Endothelial cell of umbilical vein (primary cell): ENCODE results near the gene NR6A1. TPM values are rescaled to one million over a fixed set of nuclear protein-coding genes. Genes with fewer than 3 reads are reported as not detected.

ENCODE experiments used
- BruUV-seq: library from RNA; stranded (reverse); fragments of 400-500 nt; replicated peaks from 2 replicates; lab custom pipeline; 2021; lab: Mats Ljungman, UMichigan
- CTCF ChIA-PET: fragments of 300-600, 350-600 bp; sonication (Branson Sonifier 250); formaldehyde crosslinking; loops from one replicate; lab custom pipeline; 2021; ENCODE audit warnings: antibody characterized with exemption, inconsistent platforms; lab: Charles Lee
- POLR2A ChIA-PET: fragments of 300-600, 350-600 bp; sonication (Branson Sonifier 250); formaldehyde crosslinking; loops from one replicate; lab custom pipeline; 2021; ENCODE audit warnings: antibody characterized with exemption, inconsistent platforms; lab: Charles Lee
- DNase-seq: peaks from one replicate; pipeline ENCODE4 v3.0.0-alpha.2; 2011; ENCODE audit warnings: low read depth, low spot score
- FAIRE-seq: peaks from 2 replicates; lab custom pipeline; 2011; peaks lifted over from hg19 to GRCh38; lab: Jason Lieb, UNC
- H2AFZ ChIP-seq: 2 replicates; pipeline ENCODE4 v1.6.0; 2012; ENCODE audit warnings: low read depth, low read length, control low read depth, inconsistent platforms
- H3K27ac ChIP-seq: 2 replicates; pipeline ENCODE4 v1.5.1; 2011; ENCODE audit warnings: low read depth, mild to moderate bottlenecking, control low read depth, low read length, moderate library complexity; ENCODE audit not compliant: insufficient read depth
- H3K27me3 ChIP-seq, 2 experiments: 2 replicates each; pipeline versions ENCODE4 v1.6.0 to v1.6.1; 2011; ENCODE audit warnings: low read length in 2 of 2, mixed read lengths in 1 of 2; ENCODE audit not compliant: control insufficient read depth in 2 of 2, insufficient read depth in 2 of 2
- H3K36me3 ChIP-seq, 2 experiments: 2 replicates in 1 of 2; 3 replicates in 1 of 2; pipeline ENCODE4 v1.5.1; 2011; ENCODE audit warnings: low read length in 2 of 2, mild to moderate bottlenecking in 1 of 2, moderate library complexity in 1 of 2; ENCODE audit not compliant: control insufficient read depth in 2 of 2, insufficient read depth in 2 of 2; ENCODE audit errors: extremely low read depth in 1 of 2
- H3K4me1 ChIP-seq: 3 replicates; pipeline ENCODE4 v1.5.1; 2011; ENCODE audit warnings: mild to moderate bottlenecking, low read length; ENCODE audit not compliant: control insufficient read depth, insufficient read depth; ENCODE audit errors: extremely low read depth
- H3K4me2 ChIP-seq: 2 replicates; pipeline ENCODE4 v1.6.1; 2011; ENCODE audit warnings: low read length, control low read depth, mixed read lengths; ENCODE audit not compliant: insufficient read depth
- H3K4me3 ChIP-seq, 3 experiments: fragments of 200-600 bp in 1 of 3; sonication (generic), shearing (Covaris generic) in 1 of 3; replicated peaks in 1 of 3; 2 replicates each; pipeline ENCODE4 v1.5.1; 2011 to 2016; ENCODE audit warnings: control low read depth in 3 of 3, low read length in 3 of 3, mild to moderate bottlenecking in 2 of 3, inconsistent platforms in 1 of 3, low read depth in 1 of 3, moderate library complexity in 1 of 3; ENCODE audit not compliant: insufficient read depth in 1 of 3
- H3K79me2 ChIP-seq: 2 replicates; pipeline ENCODE4 v1.6.0; 2012; ENCODE audit warnings: low read length, inconsistent platforms; ENCODE audit not compliant: control insufficient read depth, insufficient read depth
- H3K9ac ChIP-seq: replicated peaks from 2 replicates; pipeline ENCODE3; 2011; ENCODE audit warnings: low read length, control low read depth; ENCODE audit not compliant: insufficient read depth; ENCODE audit errors: extremely low read depth
- H3K9me1 ChIP-seq: replicated peaks from 3 replicates; pipeline ENCODE4 v1.6.0; 2011; ENCODE audit warnings: mild to moderate bottlenecking, low read length; ENCODE audit not compliant: control insufficient read depth, insufficient read depth; ENCODE audit errors: extremely low read depth
- H3K9me3 ChIP-seq: replicated peaks from 2 replicates; pipeline ENCODE4 v1.5.1; 2012; ENCODE audit warnings: low read length, inconsistent platforms; ENCODE audit not compliant: control insufficient read depth, insufficient read depth
- H4K20me1 ChIP-seq: replicated peaks from 2 replicates; pipeline ENCODE3; 2011; ENCODE audit warnings: mild to moderate bottlenecking, low read length; ENCODE audit not compliant: control insufficient read depth, insufficient read depth; ENCODE audit errors: extremely low read depth
- EZH2 ChIP-seq: IDR thresholded peaks from 2 replicates; pipeline ENCODE4 v1.6.1; 2012; ENCODE audit warnings: borderline replicate concordance, low read depth, mild to moderate bottlenecking, moderate library complexity, low read length, inconsistent platforms; ENCODE audit not compliant: severe bottlenecking
- FOS ChIP-seq: IDR thresholded peaks from 2 replicates; pipeline ENCODE4 v1.6.1; 2011; ENCODE audit warnings: mild to moderate bottlenecking, low read length, moderate library complexity, borderline replicate concordance; ENCODE audit not compliant: insufficient read depth
- JUN ChIP-seq: IDR thresholded peaks from 2 replicates; pipeline ENCODE4 v1.6.1; 2011; ENCODE audit warnings: borderline replicate concordance, low read depth; ENCODE audit not compliant: insufficient read length, insufficient read depth
- MYC ChIP-seq: IDR thresholded peaks from one replicate; pipeline ENCODE4 v1.6.1; 2011; ENCODE audit warnings: mild to moderate bottlenecking, low read depth, low read length
- POLR2A ChIP-seq: IDR thresholded peaks from 2 replicates; pipeline ENCODE4 v1.6.1; 2012; ENCODE audit warnings: low read depth, mild to moderate bottlenecking, control low read depth, low read length
- dilution Hi-C: fragments of 300-500 bp; cut with MboI; formaldehyde crosslinking; loops from one replicate; pipeline ENCODE4 v1.15.0; 2019; ENCODE audit warnings: low sequenced_read_pairs; ENCODE audit not compliant: extremely low pct_ligation_motif_present
- intact Hi-C: fragments of 100-400 bp; cut with micrococcal nuclease; formaldehyde crosslinking; loops from one replicate; pipeline ENCODE4 v1.10.0; 2022
- polyA plus RNA-seq, 4 experiments: library from polyadenylated mRNA; depleted of rRNA in 3 of 4; stranded (reverse) in 3 of 4; unstranded in 1 of 4; fragments of >200 nt; gene quantifications; 2 replicates each; pipeline versions ENCODE4 v1.2.1 to v1.2.3, GENCODE V29; 2011 to 2012; ENCODE audit warnings: missing spikeins in 1 of 4
- total RNA-seq: library from RNA; stranded (reverse); gene quantifications from 2 replicates; pipeline ENCODE4 v1.2.3, GENCODE V29; 2021
- TF ChIP-seq, protein P1 (sequence below), 2 donors: IDR thresholded peaks; 1 replicate in 1 of 2; 2 replicates in 1 of 2; pipeline ENCODE4 v1.5.1; 2011; ENCODE audit warnings: low read length in 2 of 2, mild to moderate bottlenecking in 2 of 2, moderate library complexity in 2 of 2, control low read depth in 1 of 2, inconsistent platforms in 1 of 2, low read depth in 1 of 2; ENCODE audit not compliant: insufficient read depth in 1 of 2; ENCODE audit errors: extremely low read depth in 1 of 2
- TF ChIP-seq, protein P2 (sequence below): IDR thresholded peaks from 2 replicates; pipeline ENCODE4 v1.6.1; 2011; ENCODE audit not compliant: insufficient read depth, insufficient read length

The NR6A1 gene
- total and polyA plus RNA-seq, 2 donors (not counting 3 experiments of a cell fraction or from before 2014, with no cell fraction given) = 0.17 to 1.2 TPM

DNA sequence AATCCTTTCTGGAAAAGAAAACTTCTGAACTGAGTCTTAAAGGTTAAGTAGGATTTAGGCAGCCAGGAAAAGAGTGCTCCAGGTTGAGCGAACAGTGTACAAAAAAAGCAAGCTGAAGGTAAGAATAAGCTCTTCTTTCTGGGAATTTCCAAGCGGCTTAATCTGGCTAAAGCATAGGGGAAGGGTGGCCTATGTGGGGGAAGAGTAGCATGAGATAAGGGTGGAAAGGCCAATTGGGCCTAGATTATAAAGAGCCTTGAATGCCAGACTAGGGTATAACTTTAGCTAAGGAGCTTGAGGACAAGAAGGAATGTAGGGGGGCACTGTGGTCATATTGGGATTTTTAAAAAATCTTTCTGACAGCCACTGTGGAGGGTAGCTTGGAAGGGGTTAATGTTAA lies 226.6 kb downstream of the NR6A1 start:
- POLR2A ChIA-PET = no interaction called here
- CTCF ChIA-PET = interaction anchor here (1.2 to 2.2 kb wide), 3 partner anchors 8 to 220 kb away, joined by 3 to 18 read pairs (median 4); no protein-coding TSS in a partner anchor
- Histone ChIP-seq H3K9me3 (no peaks in the 10 kb centered on the region), H3K4me3 (no peak overlapping the region), H3K27ac (no peak overlapping the region), H3K79me2 (no peaks in the 10 kb centered on the region), H2AFZ (no peak overlapping the region), H3K9me1 (no peaks in the 10 kb centered on the region), H3K27me3 (peaks cover 20 to 32% of the 10 kb centered on the region in 2 experiments), H4K20me1 (no peaks in the 10 kb centered on the region), H3K36me3 (no peaks in the 10 kb centered on the region), H3K9ac (no peak overlapping the region), H3K4me2 (no peak overlapping the region), H3K4me1 (no peaks in the 10 kb centered on the region)
- no peak for FAIRE-seq
- no peak for TF ChIP-seq MYC
- TF ChIP-seq, protein P1, sequence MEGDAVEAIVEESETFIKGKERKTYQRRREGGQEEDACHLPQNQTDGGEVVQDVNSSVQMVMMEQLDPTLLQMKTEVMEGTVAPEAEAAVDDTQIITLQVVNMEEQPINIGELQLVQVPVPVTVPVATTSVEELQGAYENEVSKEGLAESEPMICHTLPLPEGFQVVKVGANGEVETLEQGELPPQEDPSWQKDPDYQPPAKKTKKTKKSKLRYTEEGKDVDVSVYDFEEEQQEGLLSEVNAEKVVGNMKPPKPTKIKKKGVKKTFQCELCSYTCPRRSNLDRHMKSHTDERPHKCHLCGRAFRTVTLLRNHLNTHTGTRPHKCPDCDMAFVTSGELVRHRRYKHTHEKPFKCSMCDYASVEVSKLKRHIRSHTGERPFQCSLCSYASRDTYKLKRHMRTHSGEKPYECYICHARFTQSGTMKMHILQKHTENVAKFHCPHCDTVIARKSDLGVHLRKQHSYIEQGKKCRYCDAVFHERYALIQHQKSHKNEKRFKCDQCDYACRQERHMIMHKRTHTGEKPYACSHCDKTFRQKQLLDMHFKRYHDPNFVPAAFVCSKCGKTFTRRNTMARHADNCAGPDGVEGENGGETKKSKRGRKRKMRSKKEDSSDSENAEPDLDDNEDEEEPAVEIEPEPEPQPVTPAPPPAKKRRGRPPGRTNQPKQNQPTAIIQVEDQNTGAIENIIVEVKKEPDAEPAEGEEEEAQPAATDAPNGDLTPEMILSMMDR (IDR thresholded peaks at IDR 0.05; ENCODE audit: extremely low read depth in 1 of 2, insufficient read depth in 1 of 2, low read depth in 1 of 2, low read length in 2 of 2) = no peak
- TF ChIP-seq POLR2A = no peak
- no peak for TF ChIP-seq JUN
- TF ChIP-seq EZH2 = no peak
- TF ChIP-seq, protein P2, sequence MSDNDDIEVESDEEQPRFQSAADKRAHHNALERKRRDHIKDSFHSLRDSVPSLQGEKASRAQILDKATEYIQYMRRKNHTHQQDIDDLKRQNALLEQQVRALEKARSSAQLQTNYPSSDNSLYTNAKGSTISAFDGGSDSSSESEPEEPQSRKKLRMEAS = no peak
- no peak for TF ChIP-seq FOS
- DNase-seq = no peak
- dilution Hi-C loops = no loop called here
- BruUV-seq = no TSS peak
- intact Hi-C loops = no loop called here
